Measurements from ENCODE around the gene EGR1. TPM values are rescaled to one million over a fixed set of nuclear protein-coding genes. Genes with fewer than 3 reads are reported as not detected.

The EGR1 gene
- total and polyA plus RNA-seq, 2 donors (not counting 1 experiment from before 2014, with no cell fraction given): 13.7 to 212 TPM

DNA sequence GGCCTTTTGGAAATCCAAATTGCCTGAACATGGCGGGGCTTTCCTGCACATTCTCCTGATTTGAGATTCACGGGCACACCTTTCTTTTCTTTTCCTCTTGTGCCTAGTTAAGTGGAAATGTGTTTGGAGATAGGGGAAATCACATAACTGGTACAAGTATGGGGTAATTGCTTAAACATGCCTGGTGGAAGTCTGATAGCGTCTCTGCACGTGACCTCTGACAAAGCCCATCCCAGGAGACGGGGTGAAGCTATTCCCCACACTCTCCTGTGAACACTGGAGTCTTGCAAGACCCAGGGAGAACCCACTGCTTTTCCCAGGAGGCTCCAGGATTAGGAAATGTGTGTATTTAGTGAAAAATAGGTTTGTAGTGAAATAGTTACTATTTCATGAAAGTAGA is 29.3 kb upstream of the EGR1 start:
- peaks cover 0 to 11% (median 3%) of the 10 kb centered on the region in 4 experiments for H3K27me3 ChIP-seq (replicated peaks in 1 of 4; ENCODE audit: control extremely low read depth in 1 of 4, control insufficient read depth in 3 of 4, insufficient read depth in 4 of 4, low read length in 3 of 4)
- Mint-ChIP-seq H3K27ac (no peak overlapping the region), H3K9me3 (ENCODE audit: insufficient read depth) (no peaks in the 10 kb centered on the region), H3K4me1 (peaks cover 13% of the 10 kb centered on the region), H3K27me3 (peaks cover 4% of the 10 kb centered on the region), H3K4me3 (no peak overlapping the region)
- H3K79me2 ChIP-seq (ENCODE audit: control insufficient read depth, insufficient read depth, low read length): no peaks in the 10 kb centered on the region
- DNase-seq (no peak), ATAC-seq (ENCODE audit: low read depth) (no peak)
- ChIA-PET CTCF (interaction anchor here (6.3 kb wide), 1 partner anchor 14 kb away, joined by 45 read pairs; no protein-coding TSS in a partner anchor), POLR2A (no interaction called here)
- no peaks in the 10 kb centered on the region for H3K9me3 ChIP-seq (ENCODE audit: control extremely low read depth in 1 of 3, control insufficient read depth in 2 of 3, insufficient read depth in 1 of 3, low read length in 2 of 3)
- peaks cover 11 to 13% of the 10 kb centered on the region in 2 donors for H3K4me1 ChIP-seq (ENCODE audit: control insufficient read depth in 2 of 2, insufficient read depth in 2 of 2, low read length in 2 of 2)
- no peak overlapping the region for H2AFZ ChIP-seq (ENCODE audit: insufficient read depth, low read depth, low read length, poor library complexity, severe bottlenecking)
- 100% methylated on average over 1 of the region's 5 CpGs for WGBS (ENCODE audit: insufficient coverage)
- no peak overlapping the region for H3K9ac ChIP-seq (ENCODE audit: low read length)
- intact Hi-C loops (cut with micrococcal nuclease): loop anchor here (10.0 kb wide), 1 partner anchor 81 kb away; the partner anchor contains the start of gene KDM3B
- H3K4me2 ChIP-seq (replicated peaks; ENCODE audit: low read depth, low read length, poor library complexity, severe bottlenecking): no peak overlapping the region
- H3K36me3 ChIP-seq (replicated peaks in 1 of 2; ENCODE audit: control extremely low read depth in 1 of 2, control insufficient read depth in 1 of 2, extremely low read depth in 1 of 2, insufficient read depth in 2 of 2, low read length in 1 of 2): peaks cover 8 to 43% of the 10 kb centered on the region in 2 experiments
- no peak overlapping the region for H3K27ac ChIP-seq (ENCODE audit: low read length in 2 of 2)
- H4K20me1 ChIP-seq (ENCODE audit: control insufficient read depth, insufficient read depth, low read length, poor library complexity, severe bottlenecking): peaks cover 9% of the 10 kb centered on the region
- H3K4me3 ChIP-seq (ENCODE audit: control extremely low read depth in 1 of 5, extremely low read depth in 1 of 5, insufficient read depth in 1 of 5, low read depth in 2 of 5, low read length in 4 of 5): no peak overlapping the region
- TF ChIP-seq EZH2 (IDR thresholded peaks at IDR 0.05; ENCODE audit: borderline replicate concordance, insufficient read depth, low read depth, low read length, poor library complexity, severe bottlenecking) (no peak), CTCF (IDR thresholded peaks at IDR 0.05) (no peak)

DNA sequence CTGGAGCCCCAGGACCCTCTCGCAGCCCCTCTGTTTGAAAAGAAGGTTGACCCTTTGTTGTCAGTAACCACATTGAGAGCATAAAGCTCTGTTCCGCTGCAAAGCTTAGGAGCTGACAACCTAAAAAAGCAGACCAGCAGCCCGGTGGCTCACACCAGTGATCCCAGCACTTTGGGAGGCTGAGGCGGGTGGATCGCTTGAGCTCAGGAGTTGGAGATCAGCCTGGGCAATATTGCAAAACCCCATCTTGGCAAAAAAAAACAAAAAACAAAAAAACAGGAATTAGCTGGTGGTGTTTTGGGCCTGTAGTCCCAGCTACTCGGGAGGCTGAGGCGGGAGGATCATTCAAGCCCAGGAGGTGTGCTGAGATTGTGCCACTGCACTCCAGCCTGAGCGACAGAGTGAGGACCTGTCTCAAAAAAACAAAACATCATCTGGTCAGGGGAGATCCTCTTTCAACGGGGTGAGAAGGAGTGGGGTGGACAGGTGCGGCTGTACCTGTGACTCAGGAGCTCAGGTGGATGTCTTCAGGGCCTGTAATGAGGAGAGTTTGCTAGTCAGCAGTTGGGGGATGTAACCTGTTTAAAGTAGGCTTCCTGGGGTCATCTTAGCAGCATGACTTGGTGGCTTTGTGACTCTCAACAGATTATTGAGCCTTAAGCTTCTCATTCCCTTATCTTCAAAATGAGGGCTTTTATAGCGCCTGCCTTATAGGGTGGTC is 27.1 kb upstream of the EGR1 start:
- Histone ChIP-seq H4K20me1 (ENCODE audit: control insufficient read depth, insufficient read depth, low read length, poor library complexity, severe bottlenecking) (peaks cover 9% of the 10 kb centered on the region), H3K36me3 (replicated peaks in 1 of 2; ENCODE audit: control extremely low read depth in 1 of 2, control insufficient read depth in 1 of 2, extremely low read depth in 1 of 2, insufficient read depth in 2 of 2, low read length in 1 of 2) (peaks cover 8 to 26% of the 10 kb centered on the region in 2 experiments), H3K27ac (ENCODE audit: low read length in 2 of 2) (no peak overlapping the region), H3K27me3 (replicated peaks in 1 of 4; ENCODE audit: control extremely low read depth in 1 of 4, control insufficient read depth in 3 of 4, insufficient read depth in 4 of 4, low read length in 3 of 4) (peaks cover 0 to 11% (median 3%) of the 10 kb centered on the region in 4 experiments), H3K4me2 (replicated peaks; ENCODE audit: low read depth, low read length, poor library complexity, severe bottlenecking) (peak overlapping the region; percentile 96), H3K79me2 (ENCODE audit: control insufficient read depth, insufficient read depth, low read length) (no peaks in the 10 kb centered on the region), H3K9ac (ENCODE audit: low read length) (peak overlapping the region; percentile 62), H2AFZ (ENCODE audit: insufficient read depth, low read depth, low read length, poor library complexity, severe bottlenecking) (peak overlapping the region; percentile 65), H3K9me3 (ENCODE audit: control extremely low read depth in 1 of 3, control insufficient read depth in 2 of 3, insufficient read depth in 1 of 3, low read length in 2 of 3) (no peaks in the 10 kb centered on the region), H3K4me3 (ENCODE audit: control extremely low read depth in 1 of 5, extremely low read depth in 1 of 5, insufficient read depth in 1 of 5, low read depth in 2 of 5, low read length in 4 of 5) (peak overlapping the region in 3 of 5 experiments; percentile 40 to 56 (median 45)), H3K4me1 (ENCODE audit: control insufficient read depth in 2 of 2, insufficient read depth in 2 of 2, low read length in 2 of 2) (peaks cover 11 to 13% of the 10 kb centered on the region in 2 donors)
- peaks cover 4% of the 10 kb centered on the region for H3K27me3 Mint-ChIP-seq
- ChIA-PET CTCF (interaction anchor here (0.6 to 6.3 kb wide), 9 partner anchors 12 to 305 kb away, joined by 3 to 45 read pairs (median 4); no protein-coding TSS in a partner anchor), POLR2A (interaction anchor here (0.7 kb wide), 2 partner anchors 11 to 21 kb away, joined by 3 to 5 read pairs; no protein-coding TSS in a partner anchor)
- peak overlapping the region; percentile 8 for H3K27ac Mint-ChIP-seq
- peak overlapping the region; percentile 86 for H3K4me3 Mint-ChIP-seq
- peaks cover 13% of the 10 kb centered on the region for H3K4me1 Mint-ChIP-seq
- ATAC-seq (ENCODE audit: low read depth): no peak
- no peak for DNase-seq
- H3K9me3 Mint-ChIP-seq (ENCODE audit: insufficient read depth): no peaks in the 10 kb centered on the region
- no peak for TF ChIP-seq CTCF (IDR thresholded peaks at IDR 0.05)
- no peak for TF ChIP-seq EZH2 (IDR thresholded peaks at IDR 0.05; ENCODE audit: borderline replicate concordance, insufficient read depth, low read depth, low read length, poor library complexity, severe bottlenecking)
- intact Hi-C loops (cut with micrococcal nuclease): loop anchor here (2.0 to 10.0 kb wide), 2 partner anchors 27 to 83 kb away; partner anchors contain the start of genes EGR1 and KDM3B
- WGBS (ENCODE audit: insufficient coverage): 91% methylated on average over 9 of the region's 11 CpGs

Measured in B cell (primary cell).